HG03558 (cell line): ENCODE data around the gene TRPM6.

Source experiments
- ATAC-seq: cut with Tn5 transposase; IDR thresholded peaks from one replicate; pipeline ENCODE4 v1.9.1; 2021; ENCODE audit warnings: moderate number of reproducible peaks; ENCODE audit not compliant: unreplicated experiment; ENCODE audit errors: extremely low read depth

The TRPM6 gene

DNA sequence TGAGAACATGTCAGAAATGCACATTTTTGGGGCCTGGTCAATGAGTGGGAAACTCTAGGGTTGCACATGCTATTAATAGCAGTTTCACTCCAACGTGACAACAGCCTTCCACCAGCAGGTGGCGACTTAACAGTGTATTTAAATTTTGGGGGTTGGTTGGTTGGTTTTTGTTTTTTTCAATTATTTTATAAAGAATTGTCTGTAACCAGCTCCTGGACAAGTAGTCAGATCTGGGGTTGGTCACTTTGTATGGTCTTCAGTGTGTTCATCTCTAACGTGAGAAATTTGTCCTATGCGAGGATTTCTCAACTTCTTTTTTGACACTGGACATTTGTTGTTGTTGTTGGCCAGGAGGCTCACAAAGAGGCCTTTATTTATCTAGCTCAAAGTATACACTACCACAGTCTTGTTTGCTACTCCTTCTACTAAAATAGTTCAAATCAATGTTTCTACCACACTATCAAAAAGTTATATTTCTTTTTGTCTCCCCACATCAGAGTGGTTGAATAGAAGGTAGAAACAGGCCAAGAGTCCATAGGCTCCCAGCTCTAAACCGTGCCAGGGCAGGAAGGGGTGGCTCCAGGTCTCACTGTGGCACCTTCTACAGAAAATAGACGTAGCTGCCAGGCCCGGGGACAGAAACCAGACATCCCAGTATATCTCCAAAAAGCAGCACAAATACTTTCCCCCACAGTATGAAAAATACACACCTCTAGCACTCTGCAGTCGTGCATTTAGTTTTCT lies 110.4 kb downstream of the TRPM6 start:
- ATAC-seq, result no peak

DNA sequence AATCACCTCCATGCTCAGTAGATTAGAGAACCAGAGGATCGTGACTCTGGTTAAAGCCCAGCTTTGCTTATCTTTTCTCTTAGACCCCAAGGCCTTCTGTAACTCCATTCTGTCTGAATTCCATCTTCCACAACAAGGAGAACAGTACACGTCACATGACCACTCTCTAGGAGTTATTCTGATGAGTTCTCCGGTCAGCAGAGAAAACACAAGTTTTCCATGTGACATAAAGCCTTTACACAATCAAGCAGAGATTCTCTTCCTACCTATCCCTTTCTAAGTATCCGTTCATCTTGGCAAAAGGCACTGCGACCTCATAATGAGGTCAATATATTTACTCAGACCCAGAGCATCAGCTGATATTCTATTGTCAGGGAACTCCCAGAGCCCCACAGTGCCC lies 112.3 kb downstream of the TRPM6 start:
- ATAC-seq, result no peak

DNA sequence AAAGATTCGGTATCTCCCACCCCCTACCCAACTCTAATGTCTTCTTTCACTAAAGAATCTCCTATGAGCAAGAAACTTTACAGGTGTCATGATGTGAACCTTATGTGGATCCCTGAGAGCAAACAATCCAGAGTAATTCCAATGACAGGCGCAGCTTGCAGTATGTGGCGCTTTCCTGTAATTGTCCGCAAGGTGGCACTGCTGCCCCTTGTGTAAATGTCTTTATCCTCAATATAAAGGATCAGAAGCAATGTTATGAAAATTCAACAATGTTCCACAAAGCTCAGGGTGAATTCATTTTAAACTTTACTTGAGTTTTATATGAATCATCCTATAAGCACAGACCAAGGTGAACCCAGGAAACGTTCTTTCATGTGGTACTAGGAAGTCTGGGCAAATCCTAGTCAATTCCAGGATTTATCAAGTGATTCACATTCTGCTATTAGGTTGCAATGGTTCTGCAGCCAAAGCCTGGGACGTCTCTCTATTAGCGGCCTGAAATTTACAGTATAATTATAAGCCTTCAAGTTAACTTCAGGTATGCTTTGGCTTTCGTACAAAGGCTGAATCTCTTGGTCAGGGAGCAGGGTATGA lies 113.7 kb downstream of the TRPM6 start:
- no peak for ATAC-seq

DNA sequence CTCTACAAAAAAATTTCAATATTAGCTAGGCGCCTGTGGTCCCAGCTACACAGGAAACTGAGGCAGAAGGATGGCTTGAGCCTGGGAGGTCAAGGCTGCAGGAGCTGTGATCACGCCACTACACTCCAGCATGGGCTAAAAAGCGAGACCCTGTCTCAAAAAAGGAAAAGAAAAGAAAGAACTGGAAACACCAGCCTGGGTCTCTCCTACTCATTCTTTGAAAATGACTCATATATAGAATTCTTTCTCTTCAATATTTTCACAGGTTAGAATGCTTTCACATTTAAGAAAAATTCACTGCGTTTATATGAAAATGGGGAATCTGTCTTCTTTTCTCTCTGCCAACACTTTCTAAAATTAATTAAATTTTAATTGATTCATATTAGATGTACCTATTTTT lies 115.6 kb downstream of the TRPM6 start:
- peak; percentile 49 for ATAC-seq

DNA sequence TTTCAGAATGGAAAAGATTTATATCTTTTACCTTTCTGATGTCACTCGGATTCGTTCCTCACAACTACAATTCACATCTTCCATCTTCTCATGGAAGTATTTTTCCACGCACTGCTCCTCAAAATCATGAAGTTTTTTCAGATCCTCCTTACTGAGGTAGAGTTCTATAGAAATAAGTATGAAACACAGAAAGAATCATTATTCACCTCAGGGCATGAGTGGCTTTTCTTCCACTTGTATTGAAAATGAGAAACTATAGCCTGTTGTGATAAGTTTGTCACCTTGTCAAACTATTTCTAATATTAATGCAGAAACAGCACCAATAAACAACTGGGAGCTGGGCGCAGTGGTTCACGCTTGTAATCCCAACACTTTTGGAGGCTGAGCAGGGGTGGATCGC lies 116.0 kb downstream of the TRPM6 start:
- ATAC-seq, result no peak

DNA sequence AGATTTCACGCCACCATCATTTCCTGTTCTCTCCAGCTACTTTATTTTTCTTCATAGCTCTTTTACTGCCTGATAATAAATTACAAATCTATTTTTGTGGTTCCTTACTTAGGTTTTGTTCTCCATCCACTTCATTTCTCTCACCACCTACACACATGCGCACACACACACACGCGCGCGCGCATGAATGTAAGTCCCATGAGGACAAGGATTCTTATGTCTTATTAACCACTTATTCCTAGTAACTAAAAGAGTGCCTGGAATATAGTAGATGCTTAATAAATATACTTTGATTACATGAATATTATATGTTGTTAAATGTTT lies 116.5 kb downstream of the TRPM6 start:
- no peak for ATAC-seq

DNA sequence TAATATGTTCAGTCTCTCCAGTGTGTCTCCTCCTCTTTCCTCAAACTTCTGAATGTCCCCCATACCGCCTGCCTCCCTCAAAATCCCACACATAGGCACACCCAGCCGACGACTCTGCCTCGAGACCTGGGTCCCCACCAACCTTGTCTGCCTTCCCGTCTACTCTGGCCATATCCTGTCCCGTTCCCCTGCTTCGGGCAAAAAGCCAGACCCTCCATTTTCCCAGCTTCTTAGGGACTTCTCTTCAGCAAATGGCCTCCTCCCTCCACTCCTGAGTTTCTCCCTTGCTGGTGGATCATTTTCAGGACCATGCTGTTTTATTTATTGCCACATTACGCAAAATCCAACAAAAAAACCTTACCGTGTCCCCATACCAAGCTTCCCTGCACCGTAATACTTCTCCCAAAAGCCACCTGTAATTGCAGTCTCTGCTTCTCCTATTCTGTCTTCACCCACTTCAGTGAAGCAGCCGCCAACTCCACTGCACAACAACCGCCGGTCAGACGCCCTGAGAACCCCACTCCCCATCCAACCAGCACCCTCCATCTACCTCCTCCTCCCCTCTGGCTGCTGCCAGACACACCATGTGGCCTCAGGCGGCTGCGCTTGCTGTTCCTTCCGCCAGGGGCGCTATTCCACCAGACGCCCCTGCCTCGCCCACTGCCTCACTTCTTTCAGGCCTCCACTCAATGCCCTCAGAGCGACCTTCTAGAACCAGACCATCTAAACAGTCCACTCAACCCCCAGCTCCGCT lies 117.0 kb downstream of the TRPM6 start:
- ATAC-seq, result peak; percentile 43

DNA sequence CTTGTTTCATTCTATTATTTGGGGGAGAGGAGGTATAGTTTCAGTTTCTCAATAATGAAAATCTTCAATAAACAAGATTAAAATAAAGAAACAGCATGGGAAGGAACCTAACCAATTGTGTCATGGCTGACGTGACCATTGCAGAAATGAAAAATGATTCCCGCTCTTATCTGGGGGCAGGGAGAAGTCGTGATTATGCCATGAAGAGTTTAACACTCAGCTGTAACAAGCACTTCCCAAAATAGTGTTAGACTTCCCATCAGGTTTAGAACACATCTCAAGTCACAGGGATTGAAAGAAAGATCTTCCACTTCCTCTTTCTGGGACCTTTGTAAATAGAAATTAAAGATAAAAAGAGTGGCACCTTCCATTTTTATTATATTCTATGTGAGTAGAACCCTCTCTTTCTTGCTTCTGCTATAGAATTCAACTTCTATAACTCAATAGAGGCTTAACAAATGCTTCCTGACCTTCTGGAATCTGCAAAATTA lies 122.2 kb downstream of the TRPM6 start:
- ATAC-seq, result no peak

DNA sequence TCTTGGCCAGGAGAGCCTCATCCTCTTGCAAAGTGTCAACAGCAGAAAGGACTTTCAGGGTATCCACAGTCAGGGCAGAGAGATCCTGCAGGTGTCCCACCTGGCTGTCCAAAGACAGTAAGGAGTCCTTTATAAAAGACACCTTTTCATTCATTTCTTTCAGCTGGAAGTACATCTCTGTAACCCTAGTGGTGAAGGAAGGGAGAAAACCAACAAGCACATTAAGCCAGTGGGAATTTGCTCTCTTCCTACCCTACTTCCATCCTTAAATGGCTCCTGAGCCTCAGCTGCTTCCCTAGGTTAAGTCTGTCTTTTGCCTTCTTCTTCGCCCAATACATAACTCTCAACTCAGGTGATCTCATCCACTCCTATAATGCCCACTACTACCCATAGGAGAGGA lies 124.8 kb downstream of the TRPM6 start:
- ATAC-seq, result no peak

DNA sequence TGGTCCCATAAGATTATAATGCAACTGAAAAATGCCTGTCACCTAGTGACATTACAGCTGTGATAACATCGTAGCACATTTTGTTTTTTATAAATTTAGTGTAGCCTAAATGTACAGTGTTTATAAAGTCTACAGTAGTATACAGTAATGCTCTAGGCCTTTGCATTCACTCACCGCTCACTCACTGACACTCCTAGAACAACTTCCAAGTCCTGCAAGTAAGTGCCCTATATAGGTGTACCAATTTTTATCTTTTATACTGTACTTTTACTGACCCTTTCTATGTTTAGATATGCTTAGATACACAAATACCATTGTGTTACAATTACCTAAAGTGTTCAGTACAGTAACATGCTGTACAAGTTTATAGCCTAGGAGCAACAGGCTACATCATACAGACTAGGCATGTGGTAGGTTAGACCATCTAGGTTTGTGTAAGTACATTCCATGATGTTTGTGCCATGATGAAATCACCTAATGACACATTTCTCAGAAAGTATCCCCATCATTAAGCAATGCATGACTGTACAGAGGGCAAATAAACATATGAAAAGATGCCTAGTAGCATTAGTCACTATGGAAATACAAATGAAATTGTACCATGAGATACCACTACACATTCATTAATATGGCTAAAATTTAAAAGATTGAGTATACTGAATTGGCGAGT lies 127.6 kb downstream of the TRPM6 start:
- ATAC-seq, result no peak

DNA sequence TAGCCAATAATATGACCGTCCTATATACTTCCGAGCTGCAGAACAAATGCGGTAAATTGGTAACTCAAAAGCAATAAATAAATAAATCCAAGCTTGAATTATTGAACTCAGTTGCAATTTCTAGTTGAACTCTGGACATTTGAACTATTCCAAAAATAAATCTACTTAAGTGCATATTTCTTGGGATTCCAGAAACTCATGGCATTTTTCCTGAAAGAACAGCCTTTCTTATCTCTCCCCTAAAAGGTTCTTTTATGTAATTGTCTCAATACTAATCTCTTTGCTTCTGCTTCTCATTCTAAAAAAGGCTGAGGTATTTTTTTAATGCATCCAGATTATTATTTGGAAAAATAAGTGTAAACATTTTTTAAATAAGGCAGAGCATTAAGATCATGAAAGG lies 131.7 kb downstream of the TRPM6 start:
- no peak for ATAC-seq

DNA sequence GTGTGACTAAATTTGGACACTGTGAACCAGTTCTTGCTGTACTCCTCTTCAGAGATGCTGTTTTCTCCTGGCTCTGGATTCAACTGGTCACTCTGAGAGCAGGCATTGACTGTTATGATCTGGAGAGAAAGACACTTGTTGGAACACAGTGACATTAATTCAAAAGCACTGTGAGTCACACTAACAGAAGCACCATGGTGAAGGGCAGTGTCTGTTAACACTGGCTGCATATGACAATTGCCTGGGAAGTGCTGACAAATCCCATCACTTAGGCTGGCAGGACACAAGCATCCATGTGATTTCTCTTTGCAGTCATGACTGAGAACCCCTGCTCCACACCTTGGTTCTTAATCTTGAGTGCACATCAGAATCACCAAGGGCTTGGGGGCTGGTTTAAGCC lies 132.4 kb downstream of the TRPM6 start:
- ATAC-seq, result no peak

DNA sequence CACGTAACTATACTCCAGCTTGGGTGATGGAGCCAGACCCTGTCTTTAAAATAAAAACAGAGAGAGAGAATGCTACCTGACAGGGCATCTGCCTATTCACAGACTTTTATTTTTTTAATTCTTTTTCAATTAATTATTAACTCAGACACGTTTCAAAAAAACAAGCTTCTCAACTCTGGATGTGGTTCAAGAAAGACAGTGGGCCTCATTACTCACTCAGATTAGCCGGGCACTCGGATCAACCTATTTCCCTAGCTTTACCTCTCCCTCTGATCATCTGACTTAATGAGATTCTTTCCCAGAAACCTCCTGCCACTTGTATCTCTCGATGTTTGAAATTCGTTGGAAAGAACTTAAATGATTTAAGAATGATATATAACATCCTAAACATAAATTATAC lies 134.1 kb downstream of the TRPM6 start:
- no peak for ATAC-seq

DNA sequence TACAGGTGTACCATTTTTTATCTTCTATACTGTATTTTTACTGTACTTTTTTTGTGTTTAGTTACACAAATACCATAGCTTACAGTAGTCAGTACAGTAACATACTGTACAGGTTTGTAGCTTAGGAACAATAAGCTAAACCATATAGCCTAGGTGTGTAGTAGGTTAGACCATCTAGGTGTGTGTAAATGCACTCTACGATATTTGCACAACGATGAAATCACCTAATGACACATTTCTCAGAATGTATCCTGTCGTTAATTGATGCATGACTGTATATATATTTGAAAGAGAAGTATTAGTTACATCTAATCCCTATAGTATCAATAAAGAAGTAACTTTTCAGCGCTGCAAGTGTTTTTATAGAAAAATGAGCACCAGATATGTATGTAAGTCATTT lies 138.8 kb downstream of the TRPM6 start:
- ATAC-seq, result no peak

DNA sequence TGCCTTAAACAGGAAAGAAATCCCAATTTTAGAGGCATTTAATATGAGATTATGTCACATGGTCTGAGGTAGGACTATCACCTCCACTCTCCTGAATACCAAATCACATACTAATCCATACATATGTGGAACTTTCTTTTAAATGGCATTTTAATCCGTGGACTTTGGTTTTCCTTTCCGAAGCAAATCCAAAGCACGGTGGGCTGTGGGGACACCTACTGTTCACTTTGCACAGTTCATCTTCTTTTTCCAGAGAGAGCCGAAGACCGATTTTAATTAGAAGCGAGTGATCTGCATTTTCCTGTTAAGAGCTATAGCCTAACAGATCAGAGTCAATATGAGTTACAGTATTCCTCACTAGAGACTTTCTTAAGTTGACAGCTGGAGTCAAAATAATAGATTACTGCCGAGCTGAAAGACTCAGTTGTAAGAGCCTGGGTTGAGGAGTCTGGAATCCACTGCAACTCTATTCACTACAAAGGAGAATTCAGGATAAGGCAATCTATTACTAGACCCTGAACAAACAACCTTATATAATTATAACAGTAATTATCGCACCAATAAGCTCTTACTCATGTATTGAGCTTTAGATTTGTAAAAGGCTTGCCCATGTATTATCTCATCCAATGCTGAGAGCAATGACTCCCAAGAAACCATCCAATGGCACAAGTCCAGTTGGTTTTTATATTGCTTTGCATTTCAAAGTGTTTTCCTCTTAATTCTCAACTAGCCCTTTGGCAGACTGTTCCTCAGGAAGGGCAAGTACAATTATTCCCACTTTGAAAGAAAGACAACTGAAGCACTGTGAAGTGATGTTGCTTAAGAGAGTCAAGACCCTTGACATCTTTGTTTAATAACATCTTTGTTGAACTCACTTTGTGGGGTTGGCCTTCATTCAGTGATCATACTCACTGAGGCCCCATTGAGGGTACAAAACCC lies 144.7 kb downstream of the TRPM6 start:
- ATAC-seq, result no peak

DNA sequence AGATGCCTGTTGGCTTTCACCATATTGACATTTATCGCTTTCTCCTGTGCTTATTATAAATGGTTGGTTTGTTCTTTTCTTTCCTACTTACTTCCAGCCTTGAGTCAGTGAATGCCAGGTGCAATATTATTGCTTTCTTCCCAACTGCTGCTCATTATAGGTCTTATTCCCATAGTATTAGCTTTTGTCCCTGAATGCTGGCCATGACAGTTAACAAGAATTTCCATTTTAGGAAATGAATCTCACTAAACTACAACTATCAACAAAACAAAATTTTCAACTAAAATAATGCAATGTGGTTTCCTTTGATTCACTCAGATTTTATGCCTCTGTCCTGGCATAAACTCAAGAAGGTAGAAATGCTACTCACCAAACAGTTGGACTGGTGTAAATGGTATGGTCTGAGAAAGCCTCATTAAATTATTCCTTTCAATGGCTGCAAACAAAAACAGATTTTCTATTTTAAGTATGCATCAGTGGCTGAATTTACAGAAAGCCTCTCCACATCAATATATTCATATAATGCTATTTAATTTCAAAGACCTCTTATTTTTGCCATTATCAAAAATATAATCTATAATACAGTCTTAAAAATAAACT lies 145.4 kb downstream of the TRPM6 start:
- ATAC-seq, result no peak

DNA sequence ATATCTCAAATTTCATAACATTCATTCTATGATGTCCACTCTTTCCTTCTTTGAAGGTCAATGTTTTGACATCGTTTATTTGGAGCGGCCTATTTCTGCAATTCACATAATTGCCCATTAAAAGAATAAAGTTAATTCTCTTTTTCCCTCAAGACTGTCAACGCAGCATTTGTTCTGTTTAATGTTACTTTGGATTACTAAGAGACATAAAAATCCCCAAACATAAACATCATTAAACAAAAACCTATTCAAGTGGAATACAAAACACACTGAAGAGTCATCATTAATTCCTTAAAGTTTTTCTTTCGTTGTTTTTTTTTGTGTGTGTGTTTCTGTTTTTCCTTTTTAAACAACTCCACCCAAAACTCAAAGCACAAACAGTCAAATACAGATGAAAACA lies 151.1 kb downstream of the TRPM6 start:
- no peak for ATAC-seq

DNA sequence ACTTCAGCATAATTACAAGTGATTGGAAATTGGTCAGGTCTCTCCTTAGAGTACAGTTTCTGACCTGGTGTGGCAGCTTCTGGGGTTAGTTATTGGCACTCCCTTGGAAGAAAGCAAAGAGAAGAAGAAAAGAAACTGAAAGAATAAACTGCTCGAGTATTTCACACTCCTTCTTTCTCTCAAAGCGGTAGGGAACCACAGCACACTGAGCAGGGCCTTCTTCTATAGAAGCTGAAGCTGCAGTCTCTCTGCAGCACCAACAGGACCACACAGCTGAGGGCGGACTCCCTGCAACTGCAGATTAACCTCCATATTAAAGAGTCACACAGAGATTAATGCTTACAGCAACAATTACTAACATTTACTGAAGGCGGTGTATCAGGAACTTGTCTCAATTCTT lies 152.0 kb downstream of the TRPM6 start:
- no peak for ATAC-seq

DNA sequence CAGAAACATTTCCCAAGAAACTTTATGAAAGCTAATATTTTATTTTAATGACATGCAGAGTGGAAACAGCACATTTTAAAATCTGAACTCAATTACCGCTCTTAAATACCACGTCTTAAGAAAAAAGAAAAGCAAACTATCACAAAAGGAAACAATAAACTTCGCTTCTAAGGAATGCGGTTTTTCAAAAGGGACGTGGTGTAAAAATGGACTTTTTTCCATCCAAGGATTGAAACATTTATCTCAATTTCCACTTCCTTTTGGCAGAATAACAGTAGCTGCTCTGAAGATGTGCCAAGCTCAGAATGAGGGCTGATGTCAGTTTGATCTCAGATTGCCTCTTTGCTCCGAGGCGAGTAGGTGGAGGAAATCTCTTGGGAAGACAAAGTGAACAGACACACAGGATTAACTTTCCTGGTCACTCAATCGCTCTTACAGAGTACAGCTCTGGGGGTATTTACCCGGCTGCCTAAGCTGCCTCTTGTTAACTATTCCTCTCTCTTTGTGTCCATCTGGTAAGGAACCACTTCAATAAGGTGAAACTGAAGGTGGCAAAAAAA lies 158.5 kb downstream of the TRPM6 start:
- ATAC-seq, result no peak
